OCI-M1 (cell line): Measurements from ENCODE around the gene WBP2NL.

Source experiments
- DNase-seq: peaks from one replicate; lab custom pipeline; 2025; lab: John Stamatoyannopoulos, UW

Gene WBP2NL

DNA sequence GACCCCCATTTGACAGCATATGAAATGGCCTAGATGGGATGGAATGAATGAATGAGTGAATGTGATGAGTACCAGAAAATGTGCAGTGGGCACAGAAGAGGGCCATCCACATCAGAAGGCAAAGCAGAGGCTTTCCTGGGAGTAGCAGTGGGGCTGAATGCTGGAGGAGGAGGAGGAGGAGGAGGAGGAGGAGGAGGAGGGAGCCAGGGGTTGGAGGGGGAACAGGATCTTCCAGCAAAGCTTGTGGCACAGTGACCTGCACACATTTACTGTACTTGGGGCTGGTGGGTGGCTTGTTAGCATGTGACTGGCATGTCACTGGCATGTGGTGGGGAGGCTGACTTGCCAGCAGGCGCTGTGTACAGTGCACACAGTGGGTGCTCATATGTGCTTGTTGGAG is 19.9 kb upstream of the WBP2NL start:
- no peak for DNase-seq

DNA sequence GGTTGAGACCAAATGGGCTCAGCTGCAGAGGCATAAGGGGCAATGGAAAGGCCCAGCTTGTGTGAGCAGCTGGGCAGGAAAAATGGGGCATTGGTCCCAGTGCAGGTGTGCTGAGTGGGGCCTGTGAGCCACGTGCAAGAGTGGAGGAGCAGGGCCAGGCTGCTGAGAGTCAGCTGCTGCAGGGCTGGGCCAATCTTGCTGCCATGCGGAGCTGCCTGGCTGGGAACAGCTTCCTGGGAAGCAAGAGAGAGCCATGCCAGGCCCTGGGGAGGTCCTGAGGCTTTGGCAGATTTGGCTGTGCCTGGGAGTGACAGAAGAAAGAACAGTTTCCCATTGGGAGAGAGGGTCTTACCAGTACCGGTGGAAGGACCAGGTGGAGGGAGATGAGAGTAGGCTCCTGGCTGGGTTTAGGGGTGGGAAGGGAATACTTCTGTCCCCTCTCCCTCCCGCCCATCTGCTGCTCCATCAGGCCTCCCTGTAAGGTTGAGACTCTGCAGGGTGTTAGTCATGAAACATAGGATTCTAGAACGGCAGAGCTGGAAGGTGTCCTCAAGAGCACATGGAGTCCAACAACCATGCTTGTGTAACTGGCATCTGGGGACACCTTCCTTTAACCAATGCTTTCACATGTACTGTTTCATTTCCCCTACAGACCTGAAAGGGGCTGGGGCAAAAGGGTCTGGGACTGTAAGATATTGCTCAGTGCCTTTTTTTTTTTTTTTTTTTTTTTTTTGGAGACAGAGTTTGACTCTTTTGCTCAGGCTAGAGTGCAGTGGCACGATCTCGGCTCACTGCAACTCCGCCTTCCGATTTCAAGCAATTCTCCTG is 19.0 kb upstream of the WBP2NL start:
- no peak for DNase-seq

- DNase-seq = no peak
These were observed 15.7 kb upstream of the WBP2NL start for GRCh38 chr22:41982865-41983264.

- no peak for DNase-seq
These were observed 14.8 kb upstream of the WBP2NL start for GRCh38 chr22:41983513-41984405.

GRCh38 chr22:41987276-41987675 is 11.3 kb upstream of the WBP2NL start:
- DNase-seq = no peak

DNA sequence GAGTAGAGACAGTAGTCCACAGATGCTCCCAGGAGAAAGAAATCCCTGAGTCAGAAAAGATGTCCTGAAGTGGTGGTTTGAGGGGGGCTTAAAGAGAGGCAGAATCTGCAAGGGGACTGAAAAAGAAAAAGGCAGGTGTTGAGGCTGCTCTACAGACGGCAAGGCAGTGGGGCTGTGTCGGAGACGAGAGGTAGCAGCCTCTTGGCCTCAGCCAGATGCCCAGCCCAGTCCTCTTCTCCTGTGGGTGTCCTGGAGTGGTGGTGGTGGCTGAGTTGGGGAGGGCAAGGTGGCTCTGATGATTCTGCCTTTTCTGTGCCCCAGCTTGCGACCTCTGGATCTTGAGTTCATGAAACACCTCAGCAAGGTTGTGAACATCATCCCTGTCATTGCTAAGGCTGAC is 9.3 kb upstream of the WBP2NL start:
- no peak for DNase-seq

- DNase-seq = no peak
These were observed 7.5 kb upstream of the WBP2NL start for GRCh38 chr22:41991111-41991510.

DNA sequence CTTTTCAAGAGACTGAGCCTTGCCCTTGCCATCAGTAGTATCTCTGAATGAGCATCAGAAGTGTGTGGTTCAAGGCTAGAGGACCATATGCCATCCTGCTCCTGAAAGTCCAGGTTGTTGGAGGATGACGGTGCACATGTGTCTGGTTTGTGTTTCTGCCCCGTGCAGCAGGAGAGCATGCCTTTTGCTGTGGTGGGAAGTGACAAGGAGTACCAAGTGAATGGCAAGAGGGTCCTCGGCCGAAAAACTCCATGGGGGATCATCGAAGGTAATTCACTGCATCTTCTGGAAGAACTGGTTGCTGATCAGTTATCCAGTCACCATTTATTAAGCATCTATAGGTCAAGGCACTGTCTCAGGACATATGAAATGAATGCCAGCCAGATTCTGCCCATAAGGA is 6.1 kb upstream of the WBP2NL start:
- no peak for DNase-seq

DNA sequence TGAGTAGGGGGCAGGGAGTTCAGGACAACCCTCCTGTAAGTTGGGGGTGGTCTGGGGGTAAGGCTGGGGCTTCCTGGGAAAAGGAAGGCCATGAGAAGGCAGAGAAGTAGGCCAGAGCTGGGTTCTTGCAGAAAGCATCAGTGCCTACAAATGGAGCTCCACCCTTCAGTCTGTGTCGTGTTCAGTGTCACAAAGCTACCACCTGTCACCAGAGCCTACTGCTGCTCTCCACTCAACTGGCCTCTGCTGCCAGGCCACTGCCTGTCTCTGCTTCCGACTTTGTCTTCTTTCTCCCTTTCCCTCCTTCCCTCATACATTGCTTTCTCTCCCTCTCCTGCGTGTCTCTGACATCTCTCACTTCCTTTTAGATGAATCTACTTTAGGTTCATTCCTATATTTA is 3.4 kb upstream of the WBP2NL start:
- DNase-seq = no peak

GRCh38 chr22:41996826-41997225 is 1.8 kb upstream of the WBP2NL start:
- no peak for DNase-seq

DNA sequence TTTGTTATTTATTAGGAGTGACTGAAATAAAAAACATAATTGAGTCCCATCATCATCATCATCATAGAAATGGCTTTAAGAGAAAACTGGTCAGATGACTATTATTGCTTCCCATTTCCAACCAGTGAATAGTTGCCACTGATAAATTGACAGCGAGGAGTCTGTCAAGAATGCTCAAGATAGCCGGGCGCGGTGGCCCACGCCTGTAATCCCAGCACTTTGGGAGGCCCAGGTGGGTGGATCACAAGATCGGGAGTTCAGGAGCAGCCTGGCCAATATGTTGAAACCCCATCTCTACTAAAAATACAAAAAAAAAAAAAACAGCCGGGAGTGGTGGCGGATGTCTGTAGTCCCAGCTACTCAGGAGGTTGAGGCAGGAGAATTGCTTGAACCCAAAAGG is 1.9 kb downstream of the WBP2NL start:
- DNase-seq = no peak

DNA sequence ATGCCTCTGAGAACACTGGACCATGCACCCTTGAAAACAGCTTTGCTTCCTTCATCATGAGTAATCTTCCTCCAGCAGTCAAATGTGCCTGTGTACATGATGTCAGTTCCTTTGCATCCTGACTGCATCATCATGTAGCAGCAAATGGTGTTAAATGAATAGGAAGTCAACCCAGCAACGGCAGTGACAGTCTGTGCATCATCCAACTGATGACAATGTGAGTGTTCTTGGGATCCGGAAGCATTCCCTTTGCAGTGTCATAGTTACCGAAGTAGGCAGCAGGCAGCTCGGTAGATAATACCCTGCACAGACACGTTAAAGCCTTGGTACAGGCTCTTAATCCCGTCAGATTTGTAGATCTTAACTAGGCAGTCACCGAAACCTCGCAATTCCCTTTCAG is 2.5 kb downstream of the WBP2NL start:
- DNase-seq = no peak

GRCh38 chr22:42001706-42002105 is 3.1 kb downstream of the WBP2NL start:
- DNase-seq = no peak

DNA sequence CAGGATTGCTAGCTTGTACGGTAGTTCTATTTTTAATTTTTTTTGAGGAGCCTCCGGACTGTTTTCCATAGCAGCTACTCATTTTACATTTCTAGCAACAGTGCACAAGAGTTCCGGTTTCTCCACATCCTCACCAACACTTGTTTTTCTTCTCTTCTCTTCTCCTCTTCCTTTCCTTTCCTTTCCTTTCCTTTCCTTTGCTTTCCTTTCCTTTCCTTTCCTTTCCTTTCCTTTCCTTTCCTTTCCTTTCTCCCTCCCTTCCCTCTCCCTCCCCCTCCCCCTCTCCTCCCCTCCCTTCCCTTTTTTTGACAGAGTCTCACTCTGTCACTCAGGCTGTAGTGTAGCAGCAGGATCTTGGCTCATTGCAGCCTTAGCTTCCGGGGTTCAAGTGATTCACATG is 9.3 kb downstream of the WBP2NL start:
- no peak for DNase-seq

DNA sequence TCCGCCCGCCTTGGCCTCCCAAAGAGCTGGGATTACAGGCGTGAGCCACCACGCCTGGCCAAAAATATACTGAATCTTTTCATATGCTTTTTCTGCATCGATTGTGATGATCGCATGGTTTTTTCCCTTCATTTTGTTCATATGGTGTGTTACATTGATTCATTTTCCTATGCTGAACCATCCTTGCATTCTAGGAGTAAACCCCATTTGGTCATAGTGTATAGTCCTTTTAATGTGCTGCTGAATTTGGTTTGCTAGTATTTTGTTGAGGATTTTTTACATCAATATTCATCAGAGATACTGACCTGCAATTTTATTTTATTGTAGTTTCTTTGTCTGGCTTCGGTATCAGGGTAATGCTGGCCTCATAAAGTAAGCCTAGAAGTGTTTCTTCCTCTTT is 12.2 kb downstream of the WBP2NL start:
- no peak for DNase-seq

DNA sequence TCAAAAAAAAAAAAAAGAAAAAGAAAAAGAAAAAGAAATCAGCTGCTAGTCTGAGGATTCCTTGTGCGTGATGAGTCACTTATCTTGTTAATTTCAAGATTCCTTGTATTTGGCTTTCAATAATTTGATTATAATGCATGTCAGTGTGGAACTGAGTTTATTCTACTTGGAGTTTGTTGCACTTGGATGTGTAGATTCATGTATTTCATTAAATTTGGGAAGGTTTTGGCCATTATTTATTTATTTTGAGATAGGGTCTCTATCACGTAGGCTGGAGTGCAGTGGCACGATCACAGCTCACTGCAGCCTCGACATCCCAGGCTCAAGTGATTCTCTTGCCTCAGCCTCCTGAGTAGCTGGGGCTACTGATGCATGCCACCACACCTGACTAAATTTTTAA is 14.8 kb downstream of the WBP2NL start:
- no peak for DNase-seq

DNA sequence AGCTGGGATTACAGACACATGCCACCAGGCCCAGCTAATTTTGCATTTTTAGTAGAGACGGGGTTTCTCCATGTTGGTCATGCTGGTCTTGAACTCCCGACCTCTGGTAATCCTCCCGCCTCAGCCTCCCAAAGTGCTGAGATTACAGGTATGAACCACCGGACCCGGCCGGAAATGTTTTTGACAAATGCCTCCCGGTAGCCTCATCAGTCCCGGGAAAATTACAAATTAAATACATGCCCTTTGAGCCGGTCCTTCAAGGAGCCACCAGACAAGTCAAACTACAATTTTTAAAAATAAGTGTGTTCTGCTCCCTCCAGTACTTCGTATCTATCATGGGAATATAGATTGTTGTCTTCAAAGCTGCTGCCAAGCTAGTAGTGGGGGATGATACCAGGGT is 17.5 kb downstream of the WBP2NL start:
- DNase-seq = no peak

DNA sequence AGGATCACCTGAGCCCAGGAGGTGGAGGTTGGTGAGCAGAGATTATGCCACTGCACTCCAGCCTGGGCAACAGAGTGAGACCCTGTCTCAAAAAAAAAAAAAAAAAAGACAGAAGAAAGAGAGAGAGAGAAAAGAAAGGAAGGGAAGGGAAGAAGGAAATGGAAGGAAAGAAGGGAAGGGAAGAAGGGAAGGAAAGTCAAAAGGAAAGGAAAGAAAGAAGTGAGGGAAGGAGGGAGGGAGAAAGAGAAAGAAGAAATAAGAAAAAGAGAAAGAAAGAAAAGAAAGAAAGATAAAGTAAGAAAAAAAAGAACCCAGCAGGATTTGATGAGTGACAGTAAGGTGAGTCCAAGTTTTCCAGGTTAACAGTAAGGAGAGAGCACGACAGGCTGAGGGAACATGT is 19.6 kb downstream of the WBP2NL start:
- no peak for DNase-seq

DNA sequence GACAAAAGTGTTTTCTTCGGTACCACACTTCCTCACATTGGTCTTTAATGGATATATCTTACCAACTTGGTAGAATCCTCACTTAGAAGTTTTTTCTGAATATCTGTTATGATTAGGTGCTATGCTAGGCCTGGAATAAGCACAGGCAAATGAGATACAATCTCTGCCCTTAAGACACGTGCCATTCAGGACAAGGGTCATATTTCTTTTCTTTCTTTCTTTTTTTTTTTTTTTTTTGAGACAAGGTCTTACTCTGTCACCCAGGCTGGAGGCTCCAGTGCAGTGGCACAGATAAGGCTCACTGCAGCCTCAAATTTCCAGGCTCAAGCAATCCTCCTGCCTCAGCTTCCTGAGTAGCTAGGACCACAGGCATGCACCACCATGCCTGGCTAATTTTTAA is 23.0 kb downstream of the WBP2NL start:
- DNase-seq = no peak

GRCh38 chr22:42022162-42022847 is 23.7 kb downstream of the WBP2NL start:
- DNase-seq = peak; percentile 36

- DNase-seq = no peak
These were observed 26.8 kb downstream of the WBP2NL start for GRCh38 chr22:42025421-42025820.

DNA sequence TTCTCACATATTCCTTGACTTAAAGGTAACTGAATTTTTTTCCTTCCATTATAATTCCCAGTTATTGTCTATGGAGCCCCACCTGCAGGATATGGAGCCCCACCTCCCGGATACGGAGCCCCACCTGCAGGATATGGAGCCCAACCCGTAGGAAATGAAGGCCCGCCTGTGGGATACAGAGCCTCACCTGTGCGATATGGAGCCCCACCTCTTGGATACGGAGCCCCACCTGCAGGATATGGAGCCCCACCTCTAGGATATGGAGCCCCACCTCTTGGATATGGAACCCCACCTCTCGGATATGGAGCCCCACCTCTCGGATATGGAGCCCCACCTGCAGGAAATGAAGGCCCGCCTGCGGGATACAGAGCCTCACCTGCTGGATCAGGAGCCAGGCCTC is 28.1 kb downstream of the WBP2NL start:
- DNase-seq = no peak
